SK-N-SH (cell line): ENCODE data around the gene CMTM1. TPM values are rescaled to one million over a fixed set of nuclear protein-coding genes. Genes with fewer than 3 reads are reported as not detected.

Experiments
- CTCF ChIA-PET: fragments of 300-600, 350-600 bp; formaldehyde crosslinking; extraction: SDS; loops from one replicate; lab custom pipeline; 2021; lab: Yijun Ruan, JAX
- POLR2A ChIA-PET: fragments of 350-600 bp; sonication (Branson Sonifier 250); formaldehyde crosslinking; extraction: SDS; loops from one replicate; lab custom pipeline; 2020; ENCODE audit warnings: antibody characterized with exemption, inconsistent platforms; lab: Yijun Ruan, JAX
- DNase-seq: peaks from one replicate; pipeline ENCODE4 v3.0.0; 2012
- H2AFZ ChIP-seq: fragments of 200-600 bp; sonication (generic); 2 replicates; pipeline ENCODE4 v1.8.1; 2016; ENCODE audit warnings: antibody characterized with exemption, mild to moderate bottlenecking, low read depth
- H3F3A ChIP-seq: fragments of 200-600 bp; sonication (generic); replicated peaks from 2 replicates; pipeline ENCODE3; 2016; ENCODE audit warnings: antibody characterized with exemption, mild to moderate bottlenecking; ENCODE audit not compliant: insufficient read depth
- H3K27ac ChIP-seq, 2 experiments: fragments of 200-500 bp in 1 of 2; fragments of 200-600 bp in 1 of 2; sonication (Bioruptor generic) in 1 of 2; sonication (generic), shearing (Covaris generic) in 1 of 2; 2 replicates each; pipeline versions ENCODE4 v1.5.1 to v1.6.1; 2014 to 2016; ENCODE audit warnings: low read depth in 2 of 2, inconsistent platforms in 1 of 2, low read length in 1 of 2, mild to moderate bottlenecking in 1 of 2, mixed read lengths in 1 of 2
- H3K27me3 ChIP-seq: fragments of 200-600 bp; sonication (generic), shearing (Covaris generic); 2 replicates; pipeline ENCODE4 v1.6.1; 2016; ENCODE audit warnings: mixed run types; ENCODE audit not compliant: insufficient read depth
- H3K36me3 ChIP-seq, 2 experiments: fragments of 200-500 bp in 1 of 2; fragments of 200-600 bp in 1 of 2; sonication (Bioruptor generic) in 1 of 2; sonication (generic) in 1 of 2; replicated peaks in 1 of 2; 2 replicates each; pipeline versions ENCODE3 to v1.5.1; 2014 to 2016; ENCODE audit warnings: low read length in 1 of 2, mild to moderate bottlenecking in 1 of 2; ENCODE audit not compliant: insufficient read depth in 2 of 2, control insufficient read depth in 1 of 2
- H3K4me1 ChIP-seq, 2 experiments: fragments of 200-500 bp in 1 of 2; fragments of 200-600 bp in 1 of 2; sonication (Bioruptor generic) in 1 of 2; sonication (generic), shearing (Covaris generic) in 1 of 2; 2 replicates each; pipeline versions ENCODE4 v1.5.1 to v1.6.1; 2014 to 2016; ENCODE audit warnings: low read depth in 1 of 2, low read length in 1 of 2, mixed run types in 1 of 2; ENCODE audit not compliant: insufficient read depth in 2 of 2, control insufficient read depth in 1 of 2
- H3K4me2 ChIP-seq: fragments of 200-600 bp; sonication (generic), shearing (Covaris generic); 2 replicates; pipeline ENCODE4 v1.6.1; 2017; ENCODE audit warnings: mixed run types
- H3K4me3 ChIP-seq, 2 experiments: fragments of 200-500 bp in 1 of 2; fragments of 200-600 bp in 1 of 2; sonication (Bioruptor generic) in 1 of 2; sonication (generic), shearing (Covaris generic) in 1 of 2; 2 replicates each; pipeline versions ENCODE4 v1.5.1 to v1.8.1; 2014 to 2016; ENCODE audit warnings: low read depth in 2 of 2, inconsistent platforms in 1 of 2, low read length in 1 of 2, mild to moderate bottlenecking in 1 of 2, mixed read lengths in 1 of 2, moderate library complexity in 1 of 2
- H3K79me2 ChIP-seq: fragments of 200-600 bp; sonication (generic); 2 replicates; pipeline ENCODE4 v1.8.1; 2017; ENCODE audit warnings: mild to moderate bottlenecking; ENCODE audit not compliant: insufficient read depth
- H3K9ac ChIP-seq: fragments of 200-600 bp; sonication (generic); 2 replicates; pipeline ENCODE4 v1.6.1; 2017; ENCODE audit warnings: mixed run types
- H3K9me2 ChIP-seq: fragments of 200-600 bp; sonication (generic); 2 replicates; pipeline ENCODE4 v1.6.1; 2017; ENCODE audit warnings: mixed run types
- H3K9me3 ChIP-seq: fragments of 200-600 bp; sonication (generic); 2 replicates; pipeline ENCODE4 v1.6.1; 2017; ENCODE audit warnings: mixed run types, mild to moderate bottlenecking, moderate library complexity
- H4K20me1 ChIP-seq: fragments of 200-600 bp; sonication (generic); 2 replicates; pipeline ENCODE4 v1.6.1; 2017; ENCODE audit warnings: mild to moderate bottlenecking, mixed run types; ENCODE audit not compliant: insufficient read depth
- EZH2phosphoT487 ChIP-seq: fragments of 200-600 bp; sonication (generic); IDR thresholded peaks from 2 replicates; pipeline ENCODE4 v1.6.1; 2017; ENCODE audit warnings: low read depth, mixed run types, mild to moderate bottlenecking, antibody characterized with exemption, moderate library complexity, borderline replicate concordance
- GABPA ChIP-seq: IDR thresholded peaks from 2 replicates; pipeline ENCODE4 v1.4.0; 2012; ENCODE audit warnings: low read depth, mild to moderate bottlenecking
- NRF1 ChIP-seq: IDR thresholded peaks from 2 replicates; pipeline ENCODE4 v1.6.1; 2012; ENCODE audit warnings: low read depth, mild to moderate bottlenecking, low read length
- RFX5 ChIP-seq: IDR thresholded peaks from 2 replicates; pipeline ENCODE4 v1.6.1; 2012; ENCODE audit warnings: mild to moderate bottlenecking, improper control_type of control experiment, low read length
- SIN3A ChIP-seq: IDR thresholded peaks from 2 replicates; pipeline ENCODE4 v1.6.1; 2012; ENCODE audit warnings: low read depth, mild to moderate bottlenecking, low read length, moderate library complexity, borderline replicate concordance
- TAF1 ChIP-seq: IDR thresholded peaks from 2 replicates; pipeline ENCODE4 v1.6.1; 2012; ENCODE audit warnings: low read depth, mild to moderate bottlenecking, low read length, moderate library complexity, borderline replicate concordance
- TCF12 ChIP-seq: IDR thresholded peaks from 2 replicates; pipeline ENCODE4 v1.4.0; 2012
- WGBS: methylation state at CpG from one replicate; pipeline ENCODE4 v1.1.6; 2017; ENCODE audit warnings: low lambda C conversion rate; 5-methylcytosine and 5-hydroxymethylcytosine counted together
- polyA plus RNA-seq, 3 experiments: library from polyadenylated mRNA; depleted of rRNA; stranded (reverse); fragments of >200 nt; gene quantifications; 2 replicates each; pipeline ENCODE4 v1.2.3, GENCODE V29; 2012
- TF ChIP-seq, protein P1 (sequence below): IDR thresholded peaks from 2 replicates; pipeline ENCODE4 v1.6.1; 2012; ENCODE audit warnings: mild to moderate bottlenecking, low read depth, low read length, moderate library complexity

Gene CMTM1
- polyA plus RNA-seq, 1 of the 3 experiments (the other 2 are of a cell fraction) = 3.7 TPM

- TF ChIP-seq, protein P1, sequence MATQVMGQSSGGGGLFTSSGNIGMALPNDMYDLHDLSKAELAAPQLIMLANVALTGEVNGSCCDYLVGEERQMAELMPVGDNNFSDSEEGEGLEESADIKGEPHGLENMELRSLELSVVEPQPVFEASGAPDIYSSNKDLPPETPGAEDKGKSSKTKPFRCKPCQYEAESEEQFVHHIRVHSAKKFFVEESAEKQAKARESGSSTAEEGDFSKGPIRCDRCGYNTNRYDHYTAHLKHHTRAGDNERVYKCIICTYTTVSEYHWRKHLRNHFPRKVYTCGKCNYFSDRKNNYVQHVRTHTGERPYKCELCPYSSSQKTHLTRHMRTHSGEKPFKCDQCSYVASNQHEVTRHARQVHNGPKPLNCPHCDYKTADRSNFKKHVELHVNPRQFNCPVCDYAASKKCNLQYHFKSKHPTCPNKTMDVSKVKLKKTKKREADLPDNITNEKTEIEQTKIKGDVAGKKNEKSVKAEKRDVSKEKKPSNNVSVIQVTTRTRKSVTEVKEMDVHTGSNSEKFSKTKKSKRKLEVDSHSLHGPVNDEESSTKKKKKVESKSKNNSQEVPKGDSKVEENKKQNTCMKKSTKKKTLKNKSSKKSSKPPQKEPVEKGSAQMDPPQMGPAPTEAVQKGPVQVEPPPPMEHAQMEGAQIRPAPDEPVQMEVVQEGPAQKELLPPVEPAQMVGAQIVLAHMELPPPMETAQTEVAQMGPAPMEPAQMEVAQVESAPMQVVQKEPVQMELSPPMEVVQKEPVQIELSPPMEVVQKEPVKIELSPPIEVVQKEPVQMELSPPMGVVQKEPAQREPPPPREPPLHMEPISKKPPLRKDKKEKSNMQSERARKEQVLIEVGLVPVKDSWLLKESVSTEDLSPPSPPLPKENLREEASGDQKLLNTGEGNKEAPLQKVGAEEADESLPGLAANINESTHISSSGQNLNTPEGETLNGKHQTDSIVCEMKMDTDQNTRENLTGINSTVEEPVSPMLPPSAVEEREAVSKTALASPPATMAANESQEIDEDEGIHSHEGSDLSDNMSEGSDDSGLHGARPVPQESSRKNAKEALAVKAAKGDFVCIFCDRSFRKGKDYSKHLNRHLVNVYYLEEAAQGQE = no peak
- no peak for TF ChIP-seq SIN3A
- no peak for TF ChIP-seq NRF1
- TF ChIP-seq RFX5 = no peak
- TF ChIP-seq GABPA = no peak
Observed at GRCh38 chr16:66598111-66598510, 31.9 kb downstream of the CMTM1 start (continued).

DNA sequence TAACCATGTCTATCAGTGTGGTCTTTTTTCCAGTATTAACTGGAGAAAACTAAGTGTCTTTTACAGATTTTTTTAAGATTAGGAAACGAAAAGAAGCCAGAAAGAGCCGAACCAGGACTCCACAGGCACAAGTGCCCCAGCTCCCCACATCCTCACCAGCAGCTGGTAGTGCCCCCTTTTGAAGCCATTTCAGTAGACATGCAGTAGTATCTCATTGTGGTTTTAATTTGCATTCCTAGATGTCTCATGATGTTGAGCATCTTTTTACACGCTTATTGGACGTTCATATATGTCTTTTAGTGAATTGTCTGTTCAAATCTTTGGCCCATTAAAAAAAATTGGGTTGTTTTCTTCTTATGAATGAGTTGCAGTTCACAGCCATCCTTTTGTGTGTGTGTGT lies 33.5 kb downstream of the CMTM1 start:
- H3K36me3 ChIP-seq = no peaks in the 10 kb centered on the region
- peaks cover 1% of the 10 kb centered on the region for H3K79me2 ChIP-seq
- no peaks in the 10 kb centered on the region for H3K9me2 ChIP-seq
- no peak overlapping the region for H3K9ac ChIP-seq
- H3K27me3 ChIP-seq = no peaks in the 10 kb centered on the region
- no peak overlapping the region for H2AFZ ChIP-seq
- H4K20me1 ChIP-seq = no peaks in the 10 kb centered on the region
- DNase-seq = no peak
- no peak overlapping the region for H3K4me3 ChIP-seq
- peaks cover 9% of the 10 kb centered on the region for H3F3A ChIP-seq
- H3K4me1 ChIP-seq = peaks cover 3% of the 10 kb centered on the region in 2 experiments; a peak in 2 of 4 replicates
- H3K4me2 ChIP-seq = no peak overlapping the region
- POLR2A ChIA-PET = no interaction called here
- no peaks in the 10 kb centered on the region for H3K9me3 ChIP-seq
- WGBS = 88% methylated on average over 4 of the region's 4 CpGs
- CTCF ChIA-PET = no interaction called here
- no peak for TF ChIP-seq EZH2phosphoT487
- no peak overlapping the region for H3K27ac ChIP-seq

DNA sequence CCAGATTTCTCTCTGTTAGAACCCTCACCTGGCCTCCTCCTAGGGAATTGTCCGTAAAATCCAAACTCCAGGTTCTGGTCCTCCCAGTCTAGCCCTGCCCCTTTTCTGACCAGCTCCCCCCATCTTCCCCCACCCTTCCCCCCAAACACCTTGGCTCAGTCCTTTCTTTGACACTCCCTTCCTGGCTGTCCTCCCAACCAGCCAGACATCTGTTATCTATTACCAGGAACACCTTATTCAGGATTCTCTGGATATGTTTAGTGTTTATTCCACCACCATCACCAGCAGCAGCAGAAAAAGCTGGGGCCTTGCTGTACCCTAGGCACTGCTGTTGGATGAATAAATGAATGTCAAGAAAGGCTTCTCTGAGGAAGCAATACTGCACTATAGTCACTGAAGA lies 34.2 kb downstream of the CMTM1 start:
- Histone ChIP-seq H3K9me2 (no peaks in the 10 kb centered on the region), H3K9me3 (no peaks in the 10 kb centered on the region), H3F3A (peaks cover 9% of the 10 kb centered on the region), H3K4me1 (peaks cover 3% of the 10 kb centered on the region in 2 experiments; a peak in 2 of 4 replicates), H3K27ac (no peak overlapping the region), H3K27me3 (no peaks in the 10 kb centered on the region), H3K9ac (no peak overlapping the region), H3K79me2 (peaks cover 9% of the 10 kb centered on the region), H3K4me2 (no peak overlapping the region), H3K4me3 (no peak overlapping the region), H3K36me3 (no peaks in the 10 kb centered on the region), H2AFZ (no peak overlapping the region), H4K20me1 (no peaks in the 10 kb centered on the region)
- TF ChIP-seq TCF12 (peak; percentile 61; the same call in 1 of the 2 replicates), TAF1 (no peak)
- POLR2A ChIA-PET = no interaction called here
- DNase-seq = no peak
- 100% methylated on average over 1 of the region's 1 CpG for WGBS
- CTCF ChIA-PET = no interaction called here
